GM21619 (cell line): ENCODE measurements around the gene GARNL3.

Experiments
- ATAC-seq: cut with Tn5 transposase; IDR thresholded peaks from one replicate; pipeline ENCODE4 v1.9.1; 2021; ENCODE audit not compliant: unreplicated experiment

The GARNL3 gene, protein sequence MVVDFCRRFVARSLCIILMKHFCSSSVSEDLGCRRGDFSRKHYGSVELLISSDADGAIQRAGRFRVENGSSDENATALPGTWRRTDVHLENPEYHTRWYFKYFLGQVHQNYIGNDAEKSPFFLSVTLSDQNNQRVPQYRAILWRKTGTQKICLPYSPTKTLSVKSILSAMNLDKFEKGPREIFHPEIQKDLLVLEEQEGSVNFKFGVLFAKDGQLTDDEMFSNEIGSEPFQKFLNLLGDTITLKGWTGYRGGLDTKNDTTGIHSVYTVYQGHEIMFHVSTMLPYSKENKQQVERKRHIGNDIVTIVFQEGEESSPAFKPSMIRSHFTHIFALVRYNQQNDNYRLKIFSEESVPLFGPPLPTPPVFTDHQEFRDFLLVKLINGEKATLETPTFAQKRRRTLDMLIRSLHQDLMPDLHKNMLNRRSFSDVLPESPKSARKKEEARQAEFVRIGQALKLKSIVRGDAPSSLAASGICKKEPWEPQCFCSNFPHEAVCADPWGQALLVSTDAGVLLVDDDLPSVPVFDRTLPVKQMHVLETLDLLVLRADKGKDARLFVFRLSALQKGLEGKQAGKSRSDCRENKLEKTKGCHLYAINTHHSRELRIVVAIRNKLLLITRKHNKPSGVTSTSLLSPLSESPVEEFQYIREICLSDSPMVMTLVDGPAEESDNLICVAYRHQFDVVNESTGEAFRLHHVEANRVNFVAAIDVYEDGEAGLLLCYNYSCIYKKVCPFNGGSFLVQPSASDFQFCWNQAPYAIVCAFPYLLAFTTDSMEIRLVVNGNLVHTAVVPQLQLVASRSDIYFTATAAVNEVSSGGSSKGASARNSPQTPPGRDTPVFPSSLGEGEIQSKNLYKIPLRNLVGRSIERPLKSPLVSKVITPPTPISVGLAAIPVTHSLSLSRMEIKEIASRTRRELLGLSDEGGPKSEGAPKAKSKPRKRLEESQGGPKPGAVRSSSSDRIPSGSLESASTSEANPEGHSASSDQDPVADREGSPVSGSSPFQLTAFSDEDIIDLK

GRCh38 chr9:127264462-127265219 is at the start of gene GARNL3:
TSS of gene GARNL3 (plus strand) at chr9:127264774. CDS start at chr9:127264878, 104 bp downstream.
- no peak for ATAC-seq

DNA sequence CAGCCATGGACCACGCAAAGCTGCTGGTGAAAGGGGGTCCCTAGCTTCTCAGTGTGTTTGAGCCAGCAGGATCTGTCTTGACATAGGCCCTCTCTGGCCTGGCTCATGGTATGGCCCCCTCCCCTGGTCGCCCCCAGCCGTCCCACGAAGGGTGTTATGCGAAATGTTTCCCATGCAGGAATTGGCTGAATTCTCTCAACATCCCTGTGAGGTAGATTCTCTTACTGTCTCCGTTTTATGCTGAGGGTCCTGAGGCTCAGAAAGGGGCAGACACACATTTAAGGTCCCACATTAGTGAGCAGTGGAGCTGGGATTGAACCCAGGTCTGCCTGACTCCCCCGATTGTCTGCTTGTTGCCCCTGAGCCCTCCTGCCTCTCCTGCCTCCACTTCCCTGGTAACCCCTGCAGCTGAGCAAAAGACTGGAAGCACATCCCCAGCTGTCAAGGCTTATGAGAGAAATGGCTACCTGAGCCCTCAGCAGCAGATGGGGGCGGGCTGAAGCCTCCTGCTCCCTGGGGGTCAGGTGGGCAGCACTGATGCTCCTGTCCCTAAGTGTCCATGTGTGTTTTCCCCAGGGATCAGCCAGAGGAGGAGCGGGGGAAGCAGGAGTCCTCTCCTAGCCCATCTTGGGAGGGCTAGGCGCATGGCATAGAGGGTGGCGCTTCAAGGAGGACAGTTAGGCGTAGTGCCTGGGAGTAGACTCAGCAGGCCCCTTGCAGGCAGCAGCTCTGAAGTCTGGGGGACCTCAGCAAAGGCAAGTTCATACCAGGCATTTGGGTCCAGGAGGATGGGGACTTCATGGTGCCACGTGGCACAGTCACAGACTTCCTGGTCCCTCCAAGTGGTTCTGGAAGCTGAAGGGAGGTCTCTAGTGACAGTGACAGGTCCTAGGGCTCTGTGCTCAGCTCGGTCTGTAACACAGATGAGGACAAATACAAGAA is 49.0 kb upstream of the GARNL3 start:
- ATAC-seq, result no peak

DNA sequence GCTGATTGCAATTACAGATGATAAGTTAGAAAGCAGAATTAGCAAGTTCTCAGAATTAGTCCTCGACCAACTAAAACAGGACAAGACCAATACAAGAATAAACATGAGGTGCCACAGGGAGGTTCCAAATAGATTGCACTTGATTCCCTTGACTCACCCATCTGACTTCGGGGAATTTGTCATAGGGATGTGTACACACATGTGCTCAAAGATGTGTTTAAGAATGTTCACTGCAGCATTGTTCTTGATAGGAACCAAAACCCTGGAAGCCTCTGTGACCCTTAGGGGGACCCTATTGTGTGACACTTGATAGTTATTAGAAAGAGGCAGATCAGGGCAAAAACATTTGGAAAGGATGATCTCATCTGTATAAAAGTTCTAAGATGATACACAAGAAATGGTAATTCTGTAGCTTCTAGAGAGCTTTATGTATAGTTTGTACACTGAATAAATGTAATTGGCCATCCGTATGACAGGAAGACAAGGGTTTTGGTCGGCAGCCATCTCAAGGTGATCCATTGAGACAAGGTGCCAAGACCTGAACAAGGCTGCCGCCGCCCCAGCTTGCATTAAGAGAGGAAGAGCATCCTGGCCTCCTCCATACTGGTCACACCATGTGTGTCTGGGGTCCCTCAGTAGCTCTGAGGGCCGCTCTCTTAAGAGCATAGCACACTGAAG is 48.2 kb upstream of the GARNL3 start:
- ATAC-seq, result no peak

DNA sequence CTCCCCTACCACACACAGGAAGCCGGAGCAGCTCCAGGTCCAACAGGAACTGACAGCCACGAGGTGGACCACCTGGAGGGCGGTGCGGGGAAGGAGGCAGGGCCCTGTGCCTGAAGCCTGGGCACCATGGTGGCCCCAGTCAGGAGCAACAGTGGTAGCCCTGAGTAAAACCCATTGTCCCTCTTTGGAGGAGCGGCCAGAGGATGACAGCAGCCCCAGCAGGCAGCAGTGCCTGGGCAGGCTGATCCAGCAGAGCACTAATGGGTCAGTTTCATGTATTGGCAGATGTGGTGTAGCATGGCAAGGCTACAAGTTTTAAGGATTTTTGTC is 47.7 kb upstream of the GARNL3 start:
- no peak for ATAC-seq

DNA sequence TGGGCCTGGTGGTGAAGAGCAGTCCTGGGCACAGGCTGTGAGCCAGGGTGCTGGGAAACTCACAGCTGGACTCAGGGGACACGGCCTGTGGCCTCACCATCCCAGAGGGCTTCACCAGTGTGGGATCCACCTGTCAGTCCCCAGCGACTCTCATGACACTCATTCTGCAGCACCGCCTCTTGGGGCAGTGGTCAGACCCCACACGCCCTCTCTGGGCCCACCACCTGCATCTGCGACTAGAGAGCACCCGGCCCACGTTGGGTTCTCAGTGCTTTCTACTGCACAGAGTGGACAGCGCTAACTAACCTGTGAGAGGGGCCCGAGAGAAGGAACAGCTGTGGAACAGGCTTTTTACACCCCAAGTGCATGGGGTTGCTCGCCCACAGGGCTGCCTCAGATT is 45.8 kb upstream of the GARNL3 start:
- ATAC-seq, result no peak

- ATAC-seq, result no peak
Observed at GRCh38 chr9:127219520-127219919, 45.1 kb upstream of the GARNL3 start.

DNA sequence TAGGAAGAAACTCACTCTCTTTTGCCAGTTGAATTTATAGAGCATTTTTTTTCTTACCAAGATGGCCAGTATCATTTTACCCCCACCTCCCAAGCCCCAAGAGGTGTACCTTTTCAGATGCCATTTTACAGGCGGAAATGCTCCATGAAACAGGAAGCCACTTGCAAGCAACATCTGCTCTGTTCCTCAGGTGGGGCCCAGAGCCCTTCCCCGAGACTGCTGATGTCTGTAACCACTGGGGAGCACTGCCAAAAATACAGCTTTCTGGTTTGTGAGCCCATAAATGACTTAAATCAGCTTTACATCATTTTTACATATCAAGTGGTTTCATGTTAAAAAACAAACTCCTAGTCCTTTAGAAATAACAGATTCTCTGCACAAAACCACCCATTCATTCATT is 42.9 kb upstream of the GARNL3 start:
- no peak for ATAC-seq

- no peak for ATAC-seq
Observed at GRCh38 chr9:127222388-127223095, 42.0 kb upstream of the GARNL3 start.

- ATAC-seq, result no peak
Observed at GRCh38 chr9:127223266-127223665, 41.3 kb upstream of the GARNL3 start.

DNA sequence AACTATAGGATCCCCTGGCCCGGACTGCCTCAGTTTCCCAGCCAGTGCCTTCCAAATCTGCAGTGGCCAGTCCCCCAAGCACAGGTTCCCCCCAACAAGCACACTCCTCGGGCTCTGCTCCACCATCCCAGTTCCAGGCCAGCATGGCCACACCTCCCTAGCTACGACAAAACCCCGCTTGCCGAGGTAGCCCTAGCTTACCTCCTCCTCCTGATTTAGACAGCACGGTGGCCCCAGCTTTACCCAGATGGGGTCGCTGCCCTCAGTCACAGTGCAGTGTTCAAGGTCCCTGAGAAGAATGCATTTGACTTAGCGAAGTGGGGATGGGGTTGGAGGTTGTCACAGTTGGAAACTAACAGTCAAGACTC is 40.8 kb upstream of the GARNL3 start:
- no peak for ATAC-seq

GRCh38 chr9:127224178-127224882 is 40.2 kb upstream of the GARNL3 start:
- ATAC-seq, result peak; percentile 47

GRCh38 chr9:127224883-127225739 is 39.5 kb upstream of the GARNL3 start:
- peak; percentile 41 for ATAC-seq

GRCh38 chr9:127225801-127226625 is 38.6 kb upstream of the GARNL3 start:
- no peak for ATAC-seq

- no peak for ATAC-seq
Observed at GRCh38 chr9:127229691-127230417, 34.7 kb upstream of the GARNL3 start.

DNA sequence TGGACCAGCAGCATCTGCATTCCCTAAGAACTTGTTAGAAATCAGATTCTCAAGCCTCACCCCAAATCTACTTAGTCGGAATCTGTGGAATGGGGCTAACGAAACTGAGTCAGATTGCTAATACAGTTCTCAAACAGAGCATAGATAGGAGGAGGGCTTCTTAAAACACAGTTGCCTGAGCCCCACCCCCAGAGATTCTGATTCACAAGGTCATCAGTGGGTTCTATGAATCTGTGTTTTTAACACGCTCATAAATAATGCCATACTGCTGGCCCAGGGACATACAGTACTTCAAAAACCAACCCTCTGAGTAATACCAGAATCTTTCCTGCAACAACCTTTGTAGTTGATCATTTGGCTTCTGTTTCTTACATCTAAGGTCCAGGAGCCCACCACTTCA is 32.9 kb upstream of the GARNL3 start:
- ATAC-seq, result no peak
